Uterus (tissue), 2 donors: ENCODE results near the gene TACR1.

ENCODE experiments used
- POLR2A ChIP-seq, 2 donors: fragments of 450-650 bp; IDR thresholded peaks; one replicate each; pipeline ENCODE4 v1.6.1; 2016; ENCODE audit warnings: antibody characterized with exemption in 2 of 2, mild to moderate bottlenecking in 1 of 2, moderate library complexity in 1 of 2
- TF ChIP-seq, protein P1 (sequence below), 4 experiments: fragments of 200-600 bp in 2 of 4; fragments of 450-650 bp in 2 of 4; sonication (generic) in 2 of 4; IDR thresholded peaks; one replicate each; pipeline ENCODE4 v1.5.1; 2016 to 2019; ENCODE audit warnings: antibody characterized with exemption in 4 of 4, mild to moderate bottlenecking in 2 of 4, moderate library complexity in 1 of 4

DNA sequence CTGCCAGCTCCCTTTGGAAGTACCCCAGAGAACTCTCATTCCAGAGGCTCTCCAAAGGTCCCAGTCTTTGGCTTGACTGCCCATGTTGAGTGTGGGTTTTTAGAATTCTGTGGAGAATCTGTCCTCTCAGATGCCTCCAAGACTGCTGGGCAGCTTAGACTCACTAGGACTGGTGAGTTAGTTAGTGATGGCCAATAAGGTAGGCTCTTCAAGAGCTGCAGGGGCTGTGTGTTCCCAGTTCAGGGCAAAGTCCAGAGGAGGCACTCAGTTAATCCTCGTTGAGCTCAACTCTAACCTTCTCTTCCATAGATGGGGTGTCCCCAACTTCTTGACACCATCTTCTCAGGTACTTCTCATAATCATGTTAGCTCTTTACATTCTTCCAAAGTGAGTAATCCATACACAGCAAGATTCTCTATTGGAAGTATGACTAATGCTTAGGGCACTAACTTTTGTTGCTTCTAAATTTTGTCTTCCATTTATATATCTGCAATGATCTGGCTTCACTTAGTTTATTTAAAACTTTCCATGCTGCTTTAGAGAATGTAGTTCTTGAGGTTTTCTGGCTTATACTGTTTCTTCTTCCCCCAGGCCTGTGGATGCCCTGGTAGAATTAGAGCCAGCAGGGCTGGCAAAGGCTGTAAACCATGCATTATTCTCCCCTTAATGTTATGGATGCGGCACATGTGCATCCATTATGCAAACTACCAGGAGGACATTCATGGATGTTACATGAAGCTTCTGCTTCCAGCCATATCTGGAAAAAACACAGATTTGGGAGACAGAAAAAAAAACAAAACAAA is 151.9 kb downstream of the TACR1 start:
- TF ChIP-seq, protein P1, sequence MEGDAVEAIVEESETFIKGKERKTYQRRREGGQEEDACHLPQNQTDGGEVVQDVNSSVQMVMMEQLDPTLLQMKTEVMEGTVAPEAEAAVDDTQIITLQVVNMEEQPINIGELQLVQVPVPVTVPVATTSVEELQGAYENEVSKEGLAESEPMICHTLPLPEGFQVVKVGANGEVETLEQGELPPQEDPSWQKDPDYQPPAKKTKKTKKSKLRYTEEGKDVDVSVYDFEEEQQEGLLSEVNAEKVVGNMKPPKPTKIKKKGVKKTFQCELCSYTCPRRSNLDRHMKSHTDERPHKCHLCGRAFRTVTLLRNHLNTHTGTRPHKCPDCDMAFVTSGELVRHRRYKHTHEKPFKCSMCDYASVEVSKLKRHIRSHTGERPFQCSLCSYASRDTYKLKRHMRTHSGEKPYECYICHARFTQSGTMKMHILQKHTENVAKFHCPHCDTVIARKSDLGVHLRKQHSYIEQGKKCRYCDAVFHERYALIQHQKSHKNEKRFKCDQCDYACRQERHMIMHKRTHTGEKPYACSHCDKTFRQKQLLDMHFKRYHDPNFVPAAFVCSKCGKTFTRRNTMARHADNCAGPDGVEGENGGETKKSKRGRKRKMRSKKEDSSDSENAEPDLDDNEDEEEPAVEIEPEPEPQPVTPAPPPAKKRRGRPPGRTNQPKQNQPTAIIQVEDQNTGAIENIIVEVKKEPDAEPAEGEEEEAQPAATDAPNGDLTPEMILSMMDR (IDR thresholded peaks at IDR 0.05), result no peak
- TF ChIP-seq POLR2A (IDR thresholded peaks at IDR 0.05), result no peak
